RWPE2 (cell line): ENCODE measurements around the gene KCNH1.

Experiments
- ATAC-seq: fragments of 200-7000 bp; cut with Tn5 transposase; 3 replicates; pipeline ENCODE4 v1.9.1; 2021; ENCODE audit warnings: low read depth
- DNase-seq: peaks from one replicate; pipeline ENCODE4 v3.0.0-alpha.2; 2020; ENCODE audit warnings: low spot score
- H3K27ac ChIP-seq: fragments of 450-650 bp; 2 replicates; pipeline ENCODE4 v1.5.1; 2017; ENCODE audit warnings: mild to moderate bottlenecking; ENCODE audit not compliant: poor library complexity, severe bottlenecking
- H3K27me3 ChIP-seq: fragments of 250-450 bp; sonication (Bioruptor Pico); 2 replicates; pipeline ENCODE4 v1.5.1; 2021; ENCODE audit warnings: mild to moderate bottlenecking, moderate library complexity; ENCODE audit not compliant: insufficient read depth, poor library complexity, severe bottlenecking
- H3K36me3 ChIP-seq: fragments of 250-450 bp; sonication (Bioruptor Pico); 2 replicates; pipeline ENCODE4 v1.5.1; 2020; ENCODE audit warnings: low read depth, mild to moderate bottlenecking, moderate library complexity
- H3K4me1 ChIP-seq: fragments of 250-450 bp; sonication (Bioruptor Pico); 2 replicates; pipeline ENCODE4 v1.5.1; 2021; ENCODE audit warnings: mild to moderate bottlenecking, moderate library complexity; ENCODE audit not compliant: insufficient read depth, poor library complexity, severe bottlenecking
- H3K4me3 ChIP-seq: fragments of 250-450 bp; sonication (Bioruptor Pico); 2 replicates; pipeline ENCODE4 v1.5.1; 2021; ENCODE audit warnings: mild to moderate bottlenecking, moderate library complexity; ENCODE audit not compliant: severe bottlenecking
- H3K9me3 ChIP-seq: fragments of 250-450 bp; sonication (Bioruptor Pico); 2 replicates; pipeline ENCODE4 v1.5.1; 2021; ENCODE audit warnings: mild to moderate bottlenecking, moderate library complexity; ENCODE audit not compliant: severe bottlenecking
- CTCF ChIP-seq: fragments of 450-650 bp; IDR thresholded peaks from one replicate; pipeline ENCODE4 v1.5.1; 2017; ENCODE audit warnings: mild to moderate bottlenecking, moderate library complexity; ENCODE audit not compliant: poor library complexity, severe bottlenecking

KCNH1 gene

DNA sequence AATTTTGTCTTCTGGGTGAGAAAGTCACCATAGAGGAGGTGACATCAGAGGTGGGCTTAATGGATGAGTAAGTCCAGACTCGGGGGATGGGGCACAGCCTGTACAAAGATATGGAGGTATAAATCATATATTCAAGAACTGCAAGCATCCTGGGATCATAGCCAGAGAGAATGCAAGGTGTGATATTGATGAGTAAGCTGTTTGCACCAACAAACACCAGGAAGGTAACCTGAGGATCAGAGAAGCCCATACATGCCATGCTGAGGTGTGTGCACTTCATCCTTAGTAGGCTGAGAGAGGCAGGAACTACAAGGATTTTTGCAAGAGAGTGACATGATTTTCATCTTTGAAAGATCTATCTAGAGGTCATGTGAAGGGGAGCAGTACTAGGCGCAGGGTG, 498.8 kb downstream of the KCNH1 start:
- H3K27ac ChIP-seq: no peak overlapping the region
- H3K4me3 ChIP-seq: no peak overlapping the region
- TF ChIP-seq CTCF: no peak
- DNase-seq (no peak), ATAC-seq (no peak)
- no peaks in the 10 kb centered on the region for H3K4me1 ChIP-seq
- no peaks in the 10 kb centered on the region for H3K36me3 ChIP-seq
- H3K27me3 ChIP-seq: no peaks in the 10 kb centered on the region
- no peaks in the 10 kb centered on the region for H3K9me3 ChIP-seq

DNA sequence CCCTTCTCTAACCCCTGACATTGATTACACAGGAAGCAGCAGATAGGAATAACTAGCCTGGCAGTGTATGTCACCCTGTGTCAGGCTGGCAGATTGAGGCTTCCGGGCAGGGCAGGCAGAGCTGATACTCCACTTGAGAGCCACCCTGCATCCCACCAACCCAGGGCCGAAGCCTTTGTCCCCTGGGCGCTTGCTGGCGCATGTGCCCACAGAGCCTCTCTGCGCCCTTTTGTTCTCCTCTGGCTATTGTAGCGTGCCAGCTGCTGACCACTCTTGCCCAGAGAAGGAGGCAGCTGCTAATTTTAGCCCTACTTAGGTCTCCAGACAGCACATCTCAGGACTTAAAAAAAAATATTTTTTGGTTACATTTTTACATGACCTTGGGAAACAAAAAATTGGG, 500.3 kb downstream of the KCNH1 start:
- Histone ChIP-seq H3K4me1 (no peaks in the 10 kb centered on the region), H3K27me3 (no peaks in the 10 kb centered on the region), H3K27ac (no peak overlapping the region), H3K36me3 (no peaks in the 10 kb centered on the region), H3K4me3 (no peak overlapping the region), H3K9me3 (no peaks in the 10 kb centered on the region)
- DNase-seq: no peak
- ATAC-seq: no peak
- no peak for TF ChIP-seq CTCF

GRCh38 chr1:210633140-210633539, 500.8 kb downstream of the KCNH1 start:
- Histone ChIP-seq H3K4me3 (no peak overlapping the region), H3K27me3 (no peaks in the 10 kb centered on the region), H3K36me3 (no peaks in the 10 kb centered on the region), H3K4me1 (no peaks in the 10 kb centered on the region), H3K9me3 (no peaks in the 10 kb centered on the region), H3K27ac (no peak overlapping the region)
- ATAC-seq (no peak), DNase-seq (no peak)
- no peak for TF ChIP-seq CTCF

- Histone ChIP-seq H3K9me3 (no peaks in the 10 kb centered on the region), H3K4me1 (no peaks in the 10 kb centered on the region), H3K4me3 (no peak overlapping the region), H3K27me3 (no peaks in the 10 kb centered on the region), H3K36me3 (no peaks in the 10 kb centered on the region), H3K27ac (no peak overlapping the region)
- no peak for ATAC-seq
- no peak for DNase-seq
- TF ChIP-seq CTCF: no peak
Observed at GRCh38 chr1:210631399-210631798, 502.5 kb downstream of the KCNH1 start.

DNA sequence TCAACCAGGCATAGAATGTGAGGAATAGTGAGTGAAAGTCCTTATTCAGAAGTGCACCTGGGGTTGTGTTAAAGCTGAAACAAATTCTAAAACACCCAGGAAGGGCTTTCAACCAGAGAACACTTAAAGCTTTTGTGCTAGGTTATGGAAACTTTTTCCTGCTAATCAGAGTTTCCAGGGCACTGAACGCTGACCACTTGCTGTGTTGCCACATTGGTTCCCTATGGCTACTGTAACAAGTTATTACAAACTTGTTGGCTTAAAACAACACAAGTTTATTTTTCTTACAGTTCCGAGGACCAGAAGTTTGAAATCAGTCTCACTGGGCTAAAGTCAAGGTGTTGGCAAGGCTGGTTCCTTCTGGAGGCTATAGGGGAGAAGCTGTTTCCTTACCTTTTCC, 504.7 kb downstream of the KCNH1 start:
- Histone ChIP-seq H3K9me3 (no peaks in the 10 kb centered on the region), H3K36me3 (no peaks in the 10 kb centered on the region), H3K27me3 (no peaks in the 10 kb centered on the region), H3K27ac (no peak overlapping the region), H3K4me3 (no peak overlapping the region), H3K4me1 (no peaks in the 10 kb centered on the region)
- no peak for ATAC-seq
- DNase-seq: no peak
- TF ChIP-seq CTCF: no peak
